GM18511 (cell line): ENCODE data around the gene KLHL11.
"Not testable (repeated sequence)": the region's sequence is repeated elsewhere in the genome, so short reads cannot be mapped to it uniquely, and the experiment has no call there.

Experiments
- ATAC-seq: cut with Tn5 transposase; IDR thresholded peaks from one replicate; pipeline ENCODE4 v1.9.1; 2021; ENCODE audit warnings: mild to moderate bottlenecking, moderate library complexity; ENCODE audit not compliant: unreplicated experiment

Gene KLHL11

GRCh38 chr17:41837761-41838538 lies 27.3 kb downstream of the KLHL11 start, which contains the start of gene KLHL10:
KLHL10 (plus strand) TSS chr17:41837825; CDS start chr17:41837933, 108 bp downstream.
- no peak for ATAC-seq

GRCh38 chr17:41836550-41837196 lies 28.6 kb downstream of the KLHL11 start:
- no peak for ATAC-seq

GRCh38 chr17:41835800-41836549 lies 29.2 kb downstream of the KLHL11 start, which contains the start of gene NT5C3B:
NT5C3B (minus strand) TSS chr17:41836232; CDS start chr17:41836193, 39 bp downstream.
- no peak for ATAC-seq

- no peak for ATAC-seq
Measured at GRCh38 chr17:41835214-41835799, 29.9 kb downstream of the KLHL11 start.

GRCh38 chr17:41829961-41830360 lies 35.3 kb downstream of the KLHL11 start:
- ATAC-seq, result not testable (repeated sequence)

GRCh38 chr17:41825175-41825845 lies 39.9 kb downstream of the KLHL11 start:
- no peak for ATAC-seq

- no peak for ATAC-seq
Measured at GRCh38 chr17:41824086-41824485, 41.1 kb downstream of the KLHL11 start.

- ATAC-seq, result no peak
Measured at GRCh38 chr17:41823580-41823979, 41.6 kb downstream of the KLHL11 start.

GRCh38 chr17:41823141-41823524 lies 42.1 kb downstream of the KLHL11 start:
- no peak for ATAC-seq

GRCh38 chr17:41822216-41823140 lies 42.7 kb downstream of the KLHL11 start:
- ATAC-seq, result no peak

- no peak for ATAC-seq
Measured at GRCh38 chr17:41821776-41822175, 43.4 kb downstream of the KLHL11 start.

- no peak for ATAC-seq
Measured at GRCh38 chr17:41818024-41818423, 47.2 kb downstream of the KLHL11 start.

GRCh38 chr17:41816637-41817320 lies 48.4 kb downstream of the KLHL11 start:
- no peak for ATAC-seq

GRCh38 chr17:41814195-41814594 lies 51.0 kb downstream of the KLHL11 start:
- ATAC-seq, result no peak

GRCh38 chr17:41813699-41814124 lies 51.5 kb downstream of the KLHL11 start:
- no peak for ATAC-seq

GRCh38 chr17:41813152-41813680 lies 52.0 kb downstream of the KLHL11 start:
- ATAC-seq, result no peak

GRCh38 chr17:41812381-41813151 lies 52.7 kb downstream of the KLHL11 start, which contains the start of gene FKBP10:
FKBP10 (plus strand) TSS chr17:41813004; CDS start chr17:41813035, 31 bp downstream.
- ATAC-seq, result no peak
